Measurements from ENCODE around the gene GBE1. TPM values are rescaled to one million over a fixed set of nuclear protein-coding genes. Genes with fewer than 3 reads are reported as not detected.

GBE1 gene
- total RNA-seq, 2 donors from 2014 or later = 9.6 to 15.8 TPM

DNA sequence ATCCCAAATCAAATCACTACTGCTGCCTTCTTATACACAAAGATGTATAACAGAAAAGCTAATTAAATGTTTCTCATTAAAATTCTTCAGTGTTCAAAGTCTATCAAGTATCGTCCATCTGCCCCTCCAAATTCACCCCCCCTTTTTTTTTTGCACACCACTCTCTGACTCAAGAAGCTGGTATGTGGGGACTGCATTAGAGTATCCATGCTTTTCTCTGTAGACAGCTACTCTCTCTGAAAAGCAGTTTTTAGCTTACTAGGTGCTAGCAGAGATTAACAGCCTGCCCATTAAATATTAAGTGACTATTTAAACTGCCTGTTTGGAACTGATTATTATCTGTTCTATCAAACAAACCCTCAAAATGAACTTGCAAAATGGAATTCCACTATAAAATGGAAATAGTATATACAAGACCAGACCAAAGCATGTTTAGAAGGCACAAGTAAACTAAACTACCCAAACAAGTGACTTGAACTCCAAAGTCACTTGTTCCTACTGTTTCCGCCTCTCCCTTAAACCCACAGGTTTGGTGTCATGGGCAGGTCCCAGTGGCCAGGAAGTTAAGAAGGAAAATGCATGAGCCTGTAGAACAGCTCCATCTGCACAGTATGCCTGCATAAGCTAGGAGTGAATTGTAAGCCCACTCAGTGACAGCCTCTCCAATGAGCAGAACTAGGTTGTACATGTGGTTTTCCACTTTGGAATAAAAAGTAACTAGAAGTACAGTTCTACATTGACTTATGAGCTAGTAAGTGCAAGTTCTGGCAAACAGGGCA, 32.5 kb downstream of the GBE1 start:
- no peaks in the 10 kb centered on the region for H3K36me3 ChIP-seq (replicated peaks in 1 of 2; ENCODE audit: insufficient read depth in 1 of 2, low read depth in 2 of 2)
- no peak for DNase-seq
- peaks cover 24% of the 10 kb centered on the region for H3K4me1 ChIP-seq
- no peak overlapping the region for H3K27ac ChIP-seq
- no peaks in the 10 kb centered on the region for H3K27me3 ChIP-seq
- ATAC-seq = no peak
- intact Hi-C loops (cut with DNase I) = no loop called here
- 81 to 86% methylated on average over 2 of the region's 2 CpGs for WGBS, 2 donors
- H3K9me3 ChIP-seq = no peaks in the 10 kb centered on the region
- TF ChIP-seq, protein P1, sequence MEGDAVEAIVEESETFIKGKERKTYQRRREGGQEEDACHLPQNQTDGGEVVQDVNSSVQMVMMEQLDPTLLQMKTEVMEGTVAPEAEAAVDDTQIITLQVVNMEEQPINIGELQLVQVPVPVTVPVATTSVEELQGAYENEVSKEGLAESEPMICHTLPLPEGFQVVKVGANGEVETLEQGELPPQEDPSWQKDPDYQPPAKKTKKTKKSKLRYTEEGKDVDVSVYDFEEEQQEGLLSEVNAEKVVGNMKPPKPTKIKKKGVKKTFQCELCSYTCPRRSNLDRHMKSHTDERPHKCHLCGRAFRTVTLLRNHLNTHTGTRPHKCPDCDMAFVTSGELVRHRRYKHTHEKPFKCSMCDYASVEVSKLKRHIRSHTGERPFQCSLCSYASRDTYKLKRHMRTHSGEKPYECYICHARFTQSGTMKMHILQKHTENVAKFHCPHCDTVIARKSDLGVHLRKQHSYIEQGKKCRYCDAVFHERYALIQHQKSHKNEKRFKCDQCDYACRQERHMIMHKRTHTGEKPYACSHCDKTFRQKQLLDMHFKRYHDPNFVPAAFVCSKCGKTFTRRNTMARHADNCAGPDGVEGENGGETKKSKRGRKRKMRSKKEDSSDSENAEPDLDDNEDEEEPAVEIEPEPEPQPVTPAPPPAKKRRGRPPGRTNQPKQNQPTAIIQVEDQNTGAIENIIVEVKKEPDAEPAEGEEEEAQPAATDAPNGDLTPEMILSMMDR (IDR thresholded peaks at IDR 0.05) = no peak
- no peak for TF ChIP-seq POLR2A (IDR thresholded peaks at IDR 0.05)
- H3K4me3 ChIP-seq = no peak overlapping the region

DNA sequence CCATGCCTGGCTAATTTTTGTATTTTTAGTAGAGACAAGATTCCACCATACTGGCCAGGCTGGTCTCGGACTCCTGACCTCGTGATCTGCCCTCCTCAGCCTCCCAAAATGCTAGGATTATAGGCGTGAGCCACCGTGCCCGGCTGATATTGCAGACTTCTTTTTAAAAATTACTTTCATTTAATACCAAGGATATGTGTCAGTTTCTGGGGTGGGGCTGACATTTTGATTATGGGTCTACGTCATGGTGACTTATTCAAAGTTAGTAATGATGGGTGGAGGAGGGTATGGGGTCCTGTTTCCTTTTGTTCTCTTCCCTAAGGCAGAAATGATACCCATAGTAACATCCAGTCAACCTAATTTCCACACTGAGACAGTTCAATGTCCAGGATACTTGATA, 34.7 kb downstream of the GBE1 start:
- no peak for TF ChIP-seq POLR2A (IDR thresholded peaks at IDR 0.05)
- TF ChIP-seq, protein P1 (IDR thresholded peaks at IDR 0.05) = no peak
- Histone ChIP-seq H3K4me3 (no peak overlapping the region), H3K27ac (no peak overlapping the region), H3K4me1 (peaks cover 24% of the 10 kb centered on the region), H3K27me3 (no peaks in the 10 kb centered on the region), H3K36me3 (replicated peaks in 1 of 2; ENCODE audit: insufficient read depth in 1 of 2, low read depth in 2 of 2) (no peaks in the 10 kb centered on the region), H3K9me3 (no peaks in the 10 kb centered on the region)
- ATAC-seq (no peak), DNase-seq (no peak)
- intact Hi-C loops (cut with DNase I) = no loop called here
- WGBS, 2 donors = 91 to 94% methylated on average over 6 of the region's 6 CpGs

DNA sequence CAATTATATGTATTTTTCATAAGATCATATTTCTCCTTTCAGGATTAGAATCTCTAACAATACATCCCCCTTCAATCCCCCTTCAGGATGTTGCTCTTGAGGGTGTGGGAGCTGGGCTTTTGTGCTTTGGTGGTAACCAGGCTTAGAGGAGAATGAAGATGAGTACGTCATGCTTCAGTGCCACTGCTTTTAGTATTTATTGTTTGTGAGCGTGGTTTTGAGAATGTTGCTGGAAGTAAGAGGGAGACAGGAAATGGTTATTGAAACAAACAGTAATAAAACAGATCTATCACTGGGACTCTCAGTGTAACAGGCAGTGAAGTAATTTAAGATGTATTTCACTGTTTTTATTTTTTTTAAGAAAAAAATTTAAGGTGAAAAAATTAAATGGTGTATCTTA, 35.3 kb downstream of the GBE1 start:
- no peaks in the 10 kb centered on the region for H3K36me3 ChIP-seq (replicated peaks in 1 of 2; ENCODE audit: insufficient read depth in 1 of 2, low read depth in 2 of 2)
- TF ChIP-seq, protein P1 (IDR thresholded peaks at IDR 0.05) = no peak
- no peak for TF ChIP-seq POLR2A (IDR thresholded peaks at IDR 0.05)
- no peak for DNase-seq
- ATAC-seq = no peak
- H3K27me3 ChIP-seq = no peaks in the 10 kb centered on the region
- no peaks in the 10 kb centered on the region for H3K9me3 ChIP-seq
- 87 to 96% methylated on average over 2 of the region's 2 CpGs for WGBS, 2 donors
- no peak overlapping the region for H3K27ac ChIP-seq
- H3K4me3 ChIP-seq = no peak overlapping the region
- H3K4me1 ChIP-seq = peaks cover 24% of the 10 kb centered on the region
- intact Hi-C loops (cut with DNase I) = no loop called here

DNA sequence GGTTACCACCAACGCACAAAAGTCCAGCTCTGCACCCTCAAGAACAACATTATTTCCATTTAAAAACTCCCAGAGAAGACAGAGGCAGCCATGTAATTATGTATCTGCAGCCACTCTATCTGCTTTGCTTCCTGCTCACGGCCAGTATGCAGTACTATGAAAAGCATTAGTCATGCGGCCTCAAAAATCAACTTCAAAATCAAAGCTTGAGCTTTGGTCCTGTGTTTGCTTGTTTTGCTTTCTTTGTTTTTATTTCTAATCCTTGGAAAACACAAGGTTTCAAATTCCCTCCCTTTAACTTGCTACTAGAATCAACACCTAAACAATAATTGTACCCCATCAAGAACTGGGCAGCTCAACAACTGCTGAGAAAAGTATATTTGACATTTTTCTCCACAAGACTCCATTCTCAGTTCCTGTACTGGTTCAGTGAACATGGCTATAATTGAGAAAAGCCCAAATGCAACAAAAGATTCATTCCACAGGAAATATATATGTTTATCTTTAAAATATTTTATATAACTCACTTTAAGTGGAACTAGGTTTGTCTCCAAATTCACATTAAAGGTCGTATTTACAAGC, 37.6 kb downstream of the GBE1 start:
- H3K27ac ChIP-seq = no peak overlapping the region
- no peaks in the 10 kb centered on the region for H3K27me3 ChIP-seq
- H3K9me3 ChIP-seq = no peaks in the 10 kb centered on the region
- WGBS, 2 donors = 61 to 72% methylated on average over 4 of the region's 4 CpGs
- no peaks in the 10 kb centered on the region for H3K36me3 ChIP-seq (replicated peaks in 1 of 2; ENCODE audit: insufficient read depth in 1 of 2, low read depth in 2 of 2)
- H3K4me3 ChIP-seq = no peak overlapping the region
- no peak for TF ChIP-seq POLR2A (IDR thresholded peaks at IDR 0.05)
- TF ChIP-seq, protein P1 (IDR thresholded peaks at IDR 0.05) = no peak
- intact Hi-C loops (cut with DNase I) = no loop called here
- peaks cover 20% of the 10 kb centered on the region for H3K4me1 ChIP-seq
- ATAC-seq (peak; percentile 60), DNase-seq (peak in 2 of 4 donors; percentile 11 to 21)

Measured in body of pancreas (tissue), 4 donors.